ENCODE data around the gene GIPC3.

The GIPC3 gene

GRCh38 chr19:3641515-3642269 lies 56.4 kb downstream of the GIPC3 start:
- DNase-seq, result no peak

GRCh38 chr19:3642296-3642695 lies 57.0 kb downstream of the GIPC3 start:
- no peak for DNase-seq
